Measurements from ENCODE around the gene BNC2. TPM values are rescaled to one million over a fixed set of nuclear protein-coding genes. Genes with fewer than 3 reads are reported as not detected.
"Not testable (repeated sequence)": the region's sequence is repeated elsewhere in the genome, so short reads cannot be mapped to it uniquely, and the experiment has no call there.

The BNC2 gene
- total RNA-seq, 1 experiment from 2014 or later: 0.20 TPM

DNA sequence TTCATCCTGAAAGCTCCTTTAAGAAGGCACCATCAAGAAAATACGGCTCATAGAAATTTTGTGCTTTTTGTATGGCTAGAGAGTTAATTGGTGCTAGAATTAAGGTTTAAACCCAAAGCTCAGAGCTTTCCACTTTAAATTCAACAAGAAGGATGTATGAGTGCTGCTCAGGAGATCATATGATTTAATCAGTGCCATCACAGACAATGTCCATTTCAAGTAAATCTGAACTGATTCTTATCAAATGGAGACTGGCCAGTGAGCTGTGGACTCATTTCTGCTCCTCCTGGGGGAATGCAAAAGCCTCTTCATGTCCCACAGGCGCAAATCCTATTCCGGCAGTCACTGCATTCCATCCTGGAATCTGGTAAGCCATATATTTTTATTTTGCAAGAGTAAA lies 327.2 kb downstream of the BNC2 start:
- no peaks in the 10 kb centered on the region for H3K9me3 ChIP-seq
- TF ChIP-seq, protein P1, sequence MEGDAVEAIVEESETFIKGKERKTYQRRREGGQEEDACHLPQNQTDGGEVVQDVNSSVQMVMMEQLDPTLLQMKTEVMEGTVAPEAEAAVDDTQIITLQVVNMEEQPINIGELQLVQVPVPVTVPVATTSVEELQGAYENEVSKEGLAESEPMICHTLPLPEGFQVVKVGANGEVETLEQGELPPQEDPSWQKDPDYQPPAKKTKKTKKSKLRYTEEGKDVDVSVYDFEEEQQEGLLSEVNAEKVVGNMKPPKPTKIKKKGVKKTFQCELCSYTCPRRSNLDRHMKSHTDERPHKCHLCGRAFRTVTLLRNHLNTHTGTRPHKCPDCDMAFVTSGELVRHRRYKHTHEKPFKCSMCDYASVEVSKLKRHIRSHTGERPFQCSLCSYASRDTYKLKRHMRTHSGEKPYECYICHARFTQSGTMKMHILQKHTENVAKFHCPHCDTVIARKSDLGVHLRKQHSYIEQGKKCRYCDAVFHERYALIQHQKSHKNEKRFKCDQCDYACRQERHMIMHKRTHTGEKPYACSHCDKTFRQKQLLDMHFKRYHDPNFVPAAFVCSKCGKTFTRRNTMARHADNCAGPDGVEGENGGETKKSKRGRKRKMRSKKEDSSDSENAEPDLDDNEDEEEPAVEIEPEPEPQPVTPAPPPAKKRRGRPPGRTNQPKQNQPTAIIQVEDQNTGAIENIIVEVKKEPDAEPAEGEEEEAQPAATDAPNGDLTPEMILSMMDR (IDR thresholded peaks at IDR 0.05; ENCODE audit: insufficient read depth in 1 of 2, low read depth in 1 of 2, low read length in 1 of 2, severe bottlenecking in 1 of 2, unreplicated experiment in 1 of 2): no peak
- Mint-ChIP-seq H3K36me3 (ENCODE audit: insufficient read depth, unreplicated experiment) (no peaks in the 10 kb centered on the region), H3K4me1 (ENCODE audit: low read depth, unreplicated experiment) (no peaks in the 10 kb centered on the region), H3K27ac (ENCODE audit: unreplicated experiment) (no peak overlapping the region), H3K4me3 (ENCODE audit: unreplicated experiment) (no peak overlapping the region), H3K27me3 (ENCODE audit: insufficient read depth, unreplicated experiment) (peaks cover 3% of the 10 kb centered on the region), H3K9me3 (ENCODE audit: unreplicated experiment) (no peaks in the 10 kb centered on the region)
- H3K36me3 ChIP-seq (ENCODE audit: control insufficient read depth, insufficient read depth, low read length): no peaks in the 10 kb centered on the region
- no peaks in the 10 kb centered on the region for H3K27me3 ChIP-seq (replicated peaks; ENCODE audit: control insufficient read depth, insufficient read depth, low read length)
- H3K4me1 ChIP-seq: no peaks in the 10 kb centered on the region
- no TSS peak for BruUV-seq (replicated peaks)
- POLR2A ChIA-PET: no interaction called here
- DNase-seq: no peak
- CTCF ChIA-PET: interaction anchor here (0.7 kb wide), 1 partner anchor 26 kb away, joined by 3 read pairs; no protein-coding TSS in a partner anchor
- no peak overlapping the region for H3K4me3 ChIP-seq (ENCODE audit: low read depth, low read length)
- intact Hi-C loops (cut with micrococcal nuclease; ENCODE audit: unreplicated experiment): no loop called here

DNA sequence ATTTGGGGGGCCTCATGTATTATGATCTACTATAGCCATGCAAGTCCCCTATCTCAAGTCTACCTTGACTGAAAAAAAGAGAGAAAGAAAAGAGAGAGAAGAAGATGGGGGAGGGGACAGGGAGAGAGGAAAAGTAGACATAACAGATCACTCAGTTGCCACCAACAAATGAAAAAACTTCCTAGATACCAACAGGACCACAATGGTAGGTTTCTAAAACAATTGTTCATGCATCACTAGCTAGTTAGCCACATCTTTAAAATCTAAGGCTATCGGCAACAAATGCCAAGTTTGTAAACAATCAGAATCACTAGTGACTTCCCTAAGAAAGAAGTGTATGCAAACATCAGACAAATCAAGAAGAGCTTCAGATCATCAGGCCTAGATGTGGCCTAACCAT lies 328.2 kb downstream of the BNC2 start:
- BruUV-seq (replicated peaks): no TSS peak

DNA sequence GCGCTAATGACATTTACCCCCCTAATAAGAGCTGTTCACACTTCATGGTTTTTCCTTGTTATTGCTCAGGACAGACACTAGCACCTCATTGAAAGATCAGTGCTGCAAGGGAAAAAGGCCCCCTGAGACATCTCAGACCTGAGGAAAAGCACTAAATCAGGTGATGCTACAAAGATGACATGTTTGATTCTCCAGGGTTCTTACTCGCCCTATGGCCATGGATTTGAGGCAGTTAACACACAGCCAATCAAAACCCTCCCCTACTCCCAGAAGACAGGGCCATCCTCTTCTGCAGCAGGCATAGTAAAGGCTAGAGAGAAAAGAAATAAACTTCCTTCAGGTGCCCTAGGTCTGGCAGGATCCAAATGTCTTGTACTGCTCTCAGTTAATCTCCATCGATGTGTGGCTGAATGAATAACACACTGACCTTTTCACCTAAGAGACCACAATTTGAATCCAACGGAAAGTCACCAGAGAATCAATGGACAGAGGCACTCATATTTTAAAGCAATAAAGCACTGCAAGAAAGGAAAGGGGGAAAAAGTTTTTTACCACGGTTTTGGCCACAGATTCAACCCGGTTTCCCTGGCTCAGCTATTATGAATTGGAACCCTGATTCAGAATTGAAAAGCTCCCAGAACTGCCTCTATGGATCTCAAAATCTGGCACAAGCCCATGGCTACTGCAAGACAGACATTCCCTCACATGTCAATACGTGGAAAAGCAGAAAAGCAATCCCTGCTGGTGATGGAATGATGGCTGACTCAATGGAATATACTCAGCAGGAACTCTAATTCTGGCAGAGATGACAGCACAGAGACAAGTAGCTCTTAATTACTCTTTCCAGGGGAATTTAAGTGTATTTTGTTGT lies 329.5 kb downstream of the BNC2 start:
- Mint-ChIP-seq H3K4me1 (ENCODE audit: low read depth, unreplicated experiment) (no peaks in the 10 kb centered on the region), H3K27me3 (ENCODE audit: insufficient read depth, unreplicated experiment) (peaks cover 3% of the 10 kb centered on the region), H3K36me3 (ENCODE audit: insufficient read depth, unreplicated experiment) (no peaks in the 10 kb centered on the region), H3K9me3 (ENCODE audit: unreplicated experiment) (no peaks in the 10 kb centered on the region), H3K4me3 (ENCODE audit: unreplicated experiment) (no peak overlapping the region), H3K27ac (ENCODE audit: unreplicated experiment) (no peak overlapping the region)
- Histone ChIP-seq H3K9me3 (no peaks in the 10 kb centered on the region), H3K36me3 (ENCODE audit: control insufficient read depth, insufficient read depth, low read length) (no peaks in the 10 kb centered on the region), H3K4me3 (ENCODE audit: low read depth, low read length) (no peak overlapping the region), H3K27me3 (replicated peaks; ENCODE audit: control insufficient read depth, insufficient read depth, low read length) (no peaks in the 10 kb centered on the region), H3K4me1 (no peaks in the 10 kb centered on the region)
- POLR2A ChIA-PET: no interaction called here
- CTCF ChIA-PET: no interaction called here
- no TSS peak for BruUV-seq (replicated peaks)
- TF ChIP-seq, protein P1 (IDR thresholded peaks at IDR 0.05; ENCODE audit: insufficient read depth in 1 of 2, low read depth in 1 of 2, low read length in 1 of 2, severe bottlenecking in 1 of 2, unreplicated experiment in 1 of 2): no peak
- intact Hi-C loops (cut with micrococcal nuclease; ENCODE audit: unreplicated experiment): no loop called here
- DNase-seq: no peak

More for the DNA sequence above, 328.2 kb downstream of the BNC2 start:
- TF ChIP-seq, protein P1 (IDR thresholded peaks at IDR 0.05; ENCODE audit: insufficient read depth in 1 of 2, low read depth in 1 of 2, low read length in 1 of 2, severe bottlenecking in 1 of 2, unreplicated experiment in 1 of 2): no peak
- Mint-ChIP-seq H3K4me1 (ENCODE audit: low read depth, unreplicated experiment) (no peaks in the 10 kb centered on the region), H3K9me3 (ENCODE audit: unreplicated experiment) (no peaks in the 10 kb centered on the region), H3K27ac (ENCODE audit: unreplicated experiment) (no peak overlapping the region), H3K4me3 (ENCODE audit: unreplicated experiment) (no peak overlapping the region), H3K36me3 (ENCODE audit: insufficient read depth, unreplicated experiment) (no peaks in the 10 kb centered on the region), H3K27me3 (ENCODE audit: insufficient read depth, unreplicated experiment) (peaks cover 3% of the 10 kb centered on the region)
- intact Hi-C loops (cut with micrococcal nuclease; ENCODE audit: unreplicated experiment): no loop called here
- H3K27me3 ChIP-seq (replicated peaks; ENCODE audit: control insufficient read depth, insufficient read depth, low read length): no peaks in the 10 kb centered on the region
- no peaks in the 10 kb centered on the region for H3K36me3 ChIP-seq (ENCODE audit: control insufficient read depth, insufficient read depth, low read length)
- H3K9me3 ChIP-seq: no peaks in the 10 kb centered on the region
- no peaks in the 10 kb centered on the region for H3K4me1 ChIP-seq
- POLR2A ChIA-PET: no interaction called here
- H3K4me3 ChIP-seq (ENCODE audit: low read depth, low read length): no peak overlapping the region
- DNase-seq: no peak
- CTCF ChIA-PET: no interaction called here

DNA sequence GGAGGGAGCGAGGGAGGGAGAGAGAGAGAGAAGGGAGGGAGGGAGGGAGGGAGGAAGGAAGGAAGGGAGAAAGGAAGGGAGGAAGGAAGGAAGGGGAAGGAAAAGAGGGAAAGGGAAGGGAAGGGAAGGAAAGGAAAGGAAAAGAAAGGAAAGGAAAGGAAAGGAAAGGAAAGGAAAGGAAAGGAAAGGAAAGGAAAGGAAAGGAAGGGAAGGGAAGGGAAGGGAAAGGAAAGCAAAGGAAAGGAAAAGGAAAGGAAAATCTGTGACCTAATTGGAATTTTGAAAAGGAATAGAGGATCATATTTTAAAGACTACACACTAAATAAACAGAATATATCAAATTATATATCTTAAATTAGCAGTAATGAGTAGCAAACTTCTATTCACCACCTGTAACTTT lies 330.8 kb downstream of the BNC2 start:
- H3K4me1 Mint-ChIP-seq (ENCODE audit: low read depth, unreplicated experiment); H3K9me3 Mint-ChIP-seq (ENCODE audit: unreplicated experiment); H3K4me3 Mint-ChIP-seq (ENCODE audit: unreplicated experiment); BruUV-seq (replicated peaks); POLR2A ChIA-PET; H3K4me1 ChIP-seq; H3K36me3 ChIP-seq (ENCODE audit: control insufficient read depth, insufficient read depth, low read length); H3K27me3 Mint-ChIP-seq (ENCODE audit: insufficient read depth, unreplicated experiment); H3K27me3 ChIP-seq (replicated peaks; ENCODE audit: control insufficient read depth, insufficient read depth, low read length); H3K36me3 Mint-ChIP-seq (ENCODE audit: insufficient read depth, unreplicated experiment); H3K27ac Mint-ChIP-seq (ENCODE audit: unreplicated experiment); H3K4me3 ChIP-seq (ENCODE audit: low read depth, low read length); CTCF ChIA-PET; H3K9me3 ChIP-seq; intact Hi-C loops (cut with micrococcal nuclease; ENCODE audit: unreplicated experiment); DNase-seq: not testable (repeated sequence)

Data from Caco-2 (cell line).